Cardiac septum (tissue), 1 donor: ENCODE data around the gene EXT2. TPM values are rescaled to one million over a fixed set of nuclear protein-coding genes. Genes with fewer than 3 reads are reported as not detected.

ENCODE experiments used
- DNase-seq: peaks from one replicate; pipeline ENCODE4 v3.0.0-alpha.2; 2020; ENCODE audit warnings: low spot score
- intact Hi-C: fragments of 100-400 bp; cut with DNase I; formaldehyde crosslinking; loops from one replicate; pipeline ENCODE4 v1.14.0; 2022
- total RNA-seq: library from RNA; stranded (reverse); fragmentation: NEBNext Ultra II Directional; extraction: Animal tissue kit (Norgen Biotek cat#: 25700); gene quantifications from one replicate; pipeline ENCODE4 v1.2.1, GENCODE V29; 2021
- donor health status: DM: no; HTN: no; CAD: no.

The EXT2 gene
- total RNA-seq, 1 donor from 2014 or later = 32.8 TPM

GRCh38 chr11:44083433-44083832, 12.0 kb upstream of the EXT2 start:
- DNase-seq = no peak
- intact Hi-C loops = no loop called here

- intact Hi-C loops = no loop called here
- DNase-seq = no peak
Observed at GRCh38 chr11:44083906-44084305, 11.6 kb upstream of the EXT2 start.

- intact Hi-C loops = no loop called here
- DNase-seq = no peak
Observed at GRCh38 chr11:44085330-44085729, 10.1 kb upstream of the EXT2 start.

GRCh38 chr11:44088377-44088776, 7.1 kb upstream of the EXT2 start:
- DNase-seq = no peak
- intact Hi-C loops = no loop called here

- DNase-seq = no peak
- intact Hi-C loops = no loop called here
Observed at GRCh38 chr11:44088871-44089270, 6.6 kb upstream of the EXT2 start.

- intact Hi-C loops = no loop called here
- no peak for DNase-seq
Observed at GRCh38 chr11:44090539-44090938, 4.9 kb upstream of the EXT2 start.

GRCh38 chr11:44094260-44094868, 1.1 kb upstream of the EXT2 start:
- peak; percentile 86 for DNase-seq
- intact Hi-C loops = loop anchor here (1.0 kb wide), 1 partner anchor 444 kb away; no protein-coding TSS in a partner anchor

GRCh38 chr11:44096360-44097185, 1.1 kb downstream of the EXT2 start:
- DNase-seq = no peak
- intact Hi-C loops = no loop called here

- no peak for DNase-seq
- intact Hi-C loops = no loop called here
Observed at GRCh38 chr11:44097821-44098220, 2.3 kb downstream of the EXT2 start.

- no peak for DNase-seq
- intact Hi-C loops = no loop called here
Observed at GRCh38 chr11:44101098-44101497, 5.6 kb downstream of the EXT2 start.

- no peak for DNase-seq
- intact Hi-C loops = no loop called here
Observed at GRCh38 chr11:44104481-44105294, 9.2 kb downstream of the EXT2 start.

GRCh38 chr11:44108260-44108659, 12.8 kb downstream of the EXT2 start:
- intact Hi-C loops = no loop called here
- no peak for DNase-seq

GRCh38 chr11:44110231-44110679, 14.8 kb downstream of the EXT2 start:
- no peak for DNase-seq
- intact Hi-C loops = loop anchor here (5.0 kb wide), 1 partner anchor 177 kb away; no protein-coding TSS in a partner anchor

- DNase-seq = no peak
- intact Hi-C loops = loop anchor here (5.0 kb wide), 1 partner anchor 175 kb away; no protein-coding TSS in a partner anchor
Observed at GRCh38 chr11:44112091-44112821, 16.8 kb downstream of the EXT2 start.

- intact Hi-C loops = loop anchor here (5.0 kb wide), 1 partner anchor 174 kb away; no protein-coding TSS in a partner anchor
- no peak for DNase-seq
Observed at GRCh38 chr11:44113018-44113417, 17.5 kb downstream of the EXT2 start.

GRCh38 chr11:44113572-44113971, 18.1 kb downstream of the EXT2 start:
- no peak for DNase-seq
- intact Hi-C loops = loop anchor here (5.0 kb wide), 1 partner anchor 174 kb away; no protein-coding TSS in a partner anchor

- DNase-seq = no peak
- intact Hi-C loops = no loop called here
Observed at GRCh38 chr11:44116234-44116830, 20.9 kb downstream of the EXT2 start.

GRCh38 chr11:44120169-44120568, 24.7 kb downstream of the EXT2 start:
- intact Hi-C loops = no loop called here
- DNase-seq = no peak

GRCh38 chr11:44125598-44125997, 30.1 kb downstream of the EXT2 start:
- no peak for DNase-seq
- intact Hi-C loops = no loop called here
